Measurements from ENCODE around the gene IL31RA. TPM values are rescaled to one million over a fixed set of nuclear protein-coding genes. Genes with fewer than 3 reads are reported as not detected.
A peak's percentile ranks its signal among the peaks of the same experiment; 100 is the strongest.

Gene IL31RA
- total and polyA plus RNA-seq, 2 donors from 2014 or later: 0.44 TPM; not detected in 1

GRCh38 chr5:55855509-55855908, 4.4 kb downstream of the IL31RA start:
- H3K9me3 ChIP-seq (ENCODE audit: control insufficient read depth in 2 of 3, insufficient read depth in 1 of 3, low read length in 3 of 3): no peaks in the 10 kb centered on the region
- H3K4me1 ChIP-seq (ENCODE audit: control insufficient read depth in 2 of 3, insufficient read depth in 2 of 3, low read depth in 1 of 3, low read length in 3 of 3): no peaks in the 10 kb centered on the region
- no peak overlapping the region for H3K9ac ChIP-seq (ENCODE audit: low read length in 3 of 3)
- H3K27ac ChIP-seq (ENCODE audit: low read depth in 2 of 2, low read length in 2 of 2): no peak overlapping the region
- no peak overlapping the region for H3K4me3 ChIP-seq (ENCODE audit: low read length in 3 of 3)
- no peak for FAIRE-seq
- TF ChIP-seq CTCF (IDR thresholded peaks at IDR 0.05; ENCODE audit: borderline replicate concordance, extremely low read depth, insufficient read depth): no peak
- no peaks in the 10 kb centered on the region for H3K27me3 ChIP-seq (ENCODE audit: control insufficient read depth, insufficient read depth, low read length)
- no peaks in the 10 kb centered on the region for H3K36me3 ChIP-seq (ENCODE audit: control insufficient read depth in 2 of 3, insufficient read depth in 3 of 3, low read length in 3 of 3)
- intact Hi-C loops (cut with DNase I): no loop called here
- peak in 2 of 5 donors; percentile 24 to 32 for DNase-seq

GRCh38 chr5:55856516-55857246, 5.5 kb downstream of the IL31RA start:
- no peak overlapping the region for H3K9ac ChIP-seq (ENCODE audit: low read length in 3 of 3)
- intact Hi-C loops (cut with DNase I): no loop called here

GRCh38 chr5:55857247-55857640, 6.1 kb downstream of the IL31RA start:
- no peaks in the 10 kb centered on the region for H3K36me3 ChIP-seq (ENCODE audit: control insufficient read depth in 2 of 3, insufficient read depth in 3 of 3, low read length in 3 of 3)
- no peak for FAIRE-seq

More at GRCh38 chr5:55856516-55857246, 5.5 kb downstream of the IL31RA start:
- no peaks in the 10 kb centered on the region for H3K9me3 ChIP-seq (ENCODE audit: control insufficient read depth in 2 of 3, insufficient read depth in 1 of 3, low read length in 3 of 3)
- no peak for TF ChIP-seq CTCF (IDR thresholded peaks at IDR 0.05; ENCODE audit: borderline replicate concordance, extremely low read depth, insufficient read depth)
- no peaks in the 10 kb centered on the region for H3K36me3 ChIP-seq (ENCODE audit: control insufficient read depth in 2 of 3, insufficient read depth in 3 of 3, low read length in 3 of 3)
- no peak overlapping the region for H3K4me3 ChIP-seq (ENCODE audit: low read length in 3 of 3)
- H3K4me1 ChIP-seq (ENCODE audit: control insufficient read depth in 2 of 3, insufficient read depth in 2 of 3, low read depth in 1 of 3, low read length in 3 of 3): no peaks in the 10 kb centered on the region
- H3K27me3 ChIP-seq (ENCODE audit: control insufficient read depth, insufficient read depth, low read length): no peaks in the 10 kb centered on the region
- DNase-seq (no peak), FAIRE-seq (no peak)
- H3K27ac ChIP-seq (ENCODE audit: low read depth in 2 of 2, low read length in 2 of 2): no peak overlapping the region

More at GRCh38 chr5:55857247-55857640, 6.1 kb downstream of the IL31RA start:
- Histone ChIP-seq H3K4me3 (ENCODE audit: low read length in 3 of 3) (no peak overlapping the region), H3K9ac (ENCODE audit: low read length in 3 of 3) (no peak overlapping the region), H3K27ac (ENCODE audit: low read depth in 2 of 2, low read length in 2 of 2) (no peak overlapping the region), H3K27me3 (ENCODE audit: control insufficient read depth, insufficient read depth, low read length) (no peaks in the 10 kb centered on the region), H3K9me3 (ENCODE audit: control insufficient read depth in 2 of 3, insufficient read depth in 1 of 3, low read length in 3 of 3) (no peaks in the 10 kb centered on the region), H3K4me1 (ENCODE audit: control insufficient read depth in 2 of 3, insufficient read depth in 2 of 3, low read depth in 1 of 3, low read length in 3 of 3) (no peaks in the 10 kb centered on the region)
- TF ChIP-seq CTCF (IDR thresholded peaks at IDR 0.05; ENCODE audit: borderline replicate concordance, extremely low read depth, insufficient read depth): no peak
- intact Hi-C loops (cut with DNase I): no loop called here
- DNase-seq: no peak

Measured in kidney (tissue), 14 donors.